Hypothalamus (tissue), 51 donors: ENCODE measurements around the gene AEBP1.

ENCODE experiments used
- DNase-seq, 51 donors: peaks; one replicate each; lab custom pipeline; 2025; lab: John Stamatoyannopoulos, UW

The AEBP1 gene

GRCh38 chr7:44150966-44151941 is 47.1 kb downstream of the AEBP1 start:
- no peak for DNase-seq

GRCh38 chr7:44151956-44152355 is 47.8 kb downstream of the AEBP1 start:
- no peak for DNase-seq

GRCh38 chr7:44152971-44153947 is 49.1 kb downstream of the AEBP1 start:
- no peak for DNase-seq

GRCh38 chr7:44153948-44154335 is 49.8 kb downstream of the AEBP1 start:
- no peak for DNase-seq

GRCh38 chr7:44154703-44155102 is 50.6 kb downstream of the AEBP1 start:
- DNase-seq: no peak

GRCh38 chr7:44155191-44156185 is 51.3 kb downstream of the AEBP1 start:
- DNase-seq: no peak

- DNase-seq: no peak
Measured at GRCh38 chr7:44156453-44157010, 52.4 kb downstream of the AEBP1 start.

GRCh38 chr7:44157116-44158080 is 53.3 kb downstream of the AEBP1 start:
- DNase-seq: no peak

- DNase-seq: no peak
Measured at GRCh38 chr7:44158096-44158872, 54.1 kb downstream of the AEBP1 start.

- peak in 25 of 51 donors; percentile 12 to 68 (median 43) for DNase-seq
Measured at GRCh38 chr7:44158873-44159631, 54.9 kb downstream of the AEBP1 start.

GRCh38 chr7:44159824-44160630 is 55.9 kb downstream of the AEBP1 start:
- DNase-seq: no peak

- no peak for DNase-seq
Measured at GRCh38 chr7:44161371-44161770, 57.2 kb downstream of the AEBP1 start.

GRCh38 chr7:44162179-44162578 is 58.0 kb downstream of the AEBP1 start:
- no peak for DNase-seq

GRCh38 chr7:44162785-44163395 is 58.7 kb downstream of the AEBP1 start:
- DNase-seq: no peak

GRCh38 chr7:44163591-44163990 is 59.4 kb downstream of the AEBP1 start:
- no peak for DNase-seq
